Smooth muscle cell (in vitro differentiated cells): Measurements from ENCODE around the gene SLC4A5. TPM values are rescaled to one million over a fixed set of nuclear protein-coding genes. Genes with fewer than 3 reads are reported as not detected.

Source experiments
- DNase-seq: peaks from one replicate; lab custom pipeline; 2025; ENCODE audit not compliant: unreplicated experiment; lab: John Stamatoyannopoulos, UW
- H2AFZ ChIP-seq: fragments of 200-600 bp; sonication (generic); 2 replicates; pipeline ENCODE4 v1.6.0; 2016; ENCODE audit warnings: antibody characterized with exemption, low read depth, mild to moderate bottlenecking
- H3F3A ChIP-seq: fragments of 200-600 bp; sonication (generic); 2 replicates; pipeline ENCODE4 v1.6.0; 2017; ENCODE audit warnings: antibody characterized with exemption, low read depth
- H3K27ac ChIP-seq: fragments of 200-600 bp; sonication (generic); 2 replicates; pipeline ENCODE4 v1.5.1; 2016; ENCODE audit warnings: low read depth, mild to moderate bottlenecking
- H3K27me3 ChIP-seq: fragments of 200-600 bp; sonication (generic); 2 replicates; pipeline ENCODE4 v1.6.1; 2016; ENCODE audit warnings: low read depth, mild to moderate bottlenecking
- H3K36me3 ChIP-seq: fragments of 200-600 bp; sonication (generic); 2 replicates; pipeline ENCODE4 v1.5.1; 2016; ENCODE audit warnings: low read depth
- H3K4me1 ChIP-seq: fragments of 200-600 bp; sonication (generic); 2 replicates; pipeline ENCODE4 v1.5.1; 2016; ENCODE audit warnings: low read depth
- H3K4me2 ChIP-seq: fragments of 200-600 bp; sonication (generic); 2 replicates; pipeline ENCODE4 v1.6.0; 2016; ENCODE audit warnings: mild to moderate bottlenecking
- H3K4me3 ChIP-seq: fragments of 200-600 bp; sonication (generic); 2 replicates; pipeline ENCODE4 v1.5.1; 2016; ENCODE audit warnings: mild to moderate bottlenecking
- H3K79me2 ChIP-seq: fragments of 200-600 bp; sonication (generic); 2 replicates; pipeline ENCODE4 v1.6.0; 2016; ENCODE audit warnings: low read depth, mild to moderate bottlenecking
- H3K9ac ChIP-seq: fragments of 200-600 bp; sonication (generic); 2 replicates; pipeline ENCODE4 v1.6.0; 2016; ENCODE audit warnings: low read depth
- H3K9me3 ChIP-seq: fragments of 200-600 bp; sonication (generic); replicated peaks from 2 replicates; pipeline ENCODE4 v1.5.1; 2016; ENCODE audit warnings: low read depth
- H4K20me1 ChIP-seq: fragments of 200-600 bp; sonication (generic); 2 replicates; pipeline ENCODE4 v1.6.0; 2016; ENCODE audit warnings: low read depth
- WGBS: methylation state at CpG from one replicate; pipeline ENCODE4 v1.1.7; 2016; ENCODE audit warnings: low lambda C conversion rate; 5-methylcytosine and 5-hydroxymethylcytosine counted together
- polyA plus RNA-seq: library from polyadenylated mRNA; unstranded; fragments of >200 nt; fragmentation: Nextera tagmentation; extraction: Ambion mirVana; gene quantifications from 2 replicates; pipeline ENCODE4 v1.2.1, GENCODE V29; 2016
- total RNA-seq: library from RNA; depleted of rRNA; stranded (reverse); fragments of >200 nt; gene quantifications from 2 replicates; pipeline ENCODE4 v1.2.3, GENCODE V29; 2014
- TF ChIP-seq, protein P1 (sequence below): fragments of 200-600 bp; sonication (generic); IDR thresholded peaks from 2 replicates; pipeline ENCODE4 v1.5.1; 2017; ENCODE audit warnings: borderline replicate concordance, mild to moderate bottlenecking, antibody characterized with exemption; ENCODE audit not compliant: insufficient read depth, poor library complexity, severe bottlenecking

Gene SLC4A5
- total and polyA plus RNA-seq, 2 experiments from 2014 or later = 0.46 to 0.99 TPM

DNA sequence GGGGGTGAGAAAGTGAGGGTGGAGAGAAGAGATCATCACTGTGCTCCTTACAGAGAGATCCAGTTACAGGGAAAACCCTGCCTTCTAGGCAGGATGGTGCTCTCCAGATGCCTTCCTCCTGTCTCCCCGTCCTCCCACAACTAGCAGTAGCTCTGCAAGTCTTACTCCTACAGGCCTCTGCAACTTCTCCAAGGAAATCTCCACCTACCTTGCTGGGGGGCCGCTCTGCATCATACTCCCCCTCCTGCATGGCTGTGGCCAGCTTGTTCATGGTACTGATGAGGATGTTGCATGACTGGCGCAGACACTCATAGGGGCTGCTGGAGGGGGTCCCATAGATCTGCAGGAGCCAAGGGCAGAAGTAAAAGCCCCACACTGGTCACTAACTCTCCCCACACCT, 22.8 kb upstream of the SLC4A5 start:
- 100% methylated on average over 3 of the region's 3 CpGs for WGBS
- H3K79me2 ChIP-seq = no peaks in the 10 kb centered on the region
- H3K4me1 ChIP-seq = no peaks in the 10 kb centered on the region
- H2AFZ ChIP-seq = no peak overlapping the region
- H3K27ac ChIP-seq = no peak overlapping the region
- no peaks in the 10 kb centered on the region for H3K27me3 ChIP-seq
- H4K20me1 ChIP-seq = no peaks in the 10 kb centered on the region
- peaks cover 19% of the 10 kb centered on the region for H3K36me3 ChIP-seq
- DNase-seq = no peak
- TF ChIP-seq, protein P1, sequence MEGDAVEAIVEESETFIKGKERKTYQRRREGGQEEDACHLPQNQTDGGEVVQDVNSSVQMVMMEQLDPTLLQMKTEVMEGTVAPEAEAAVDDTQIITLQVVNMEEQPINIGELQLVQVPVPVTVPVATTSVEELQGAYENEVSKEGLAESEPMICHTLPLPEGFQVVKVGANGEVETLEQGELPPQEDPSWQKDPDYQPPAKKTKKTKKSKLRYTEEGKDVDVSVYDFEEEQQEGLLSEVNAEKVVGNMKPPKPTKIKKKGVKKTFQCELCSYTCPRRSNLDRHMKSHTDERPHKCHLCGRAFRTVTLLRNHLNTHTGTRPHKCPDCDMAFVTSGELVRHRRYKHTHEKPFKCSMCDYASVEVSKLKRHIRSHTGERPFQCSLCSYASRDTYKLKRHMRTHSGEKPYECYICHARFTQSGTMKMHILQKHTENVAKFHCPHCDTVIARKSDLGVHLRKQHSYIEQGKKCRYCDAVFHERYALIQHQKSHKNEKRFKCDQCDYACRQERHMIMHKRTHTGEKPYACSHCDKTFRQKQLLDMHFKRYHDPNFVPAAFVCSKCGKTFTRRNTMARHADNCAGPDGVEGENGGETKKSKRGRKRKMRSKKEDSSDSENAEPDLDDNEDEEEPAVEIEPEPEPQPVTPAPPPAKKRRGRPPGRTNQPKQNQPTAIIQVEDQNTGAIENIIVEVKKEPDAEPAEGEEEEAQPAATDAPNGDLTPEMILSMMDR = no peak
- no peak overlapping the region for H3K4me3 ChIP-seq
- H3K9ac ChIP-seq = no peak overlapping the region
- no peak overlapping the region for H3K4me2 ChIP-seq
- no peaks in the 10 kb centered on the region for H3F3A ChIP-seq
- H3K9me3 ChIP-seq = no peaks in the 10 kb centered on the region

- no peaks in the 10 kb centered on the region for H4K20me1 ChIP-seq
- no peak overlapping the region for H2AFZ ChIP-seq
- no peaks in the 10 kb centered on the region for H3K4me1 ChIP-seq
- no peak overlapping the region for H3K9ac ChIP-seq
- no peak for DNase-seq
- H3K36me3 ChIP-seq = peaks cover 30% of the 10 kb centered on the region
- H3K4me3 ChIP-seq = no peak overlapping the region
- no peaks in the 10 kb centered on the region for H3K79me2 ChIP-seq
- WGBS = 94% methylated on average over 8 of the region's 8 CpGs
- no peak overlapping the region for H3K4me2 ChIP-seq
- H3F3A ChIP-seq = no peaks in the 10 kb centered on the region
- no peaks in the 10 kb centered on the region for H3K27me3 ChIP-seq
- no peaks in the 10 kb centered on the region for H3K9me3 ChIP-seq
- TF ChIP-seq, protein P1 = no peak
- no peak overlapping the region for H3K27ac ChIP-seq
Measured at GRCh38 chr2:74364533-74365505, 21.6 kb upstream of the SLC4A5 start.

GRCh38 chr2:74361327-74361726, 18.1 kb upstream of the SLC4A5 start:
- Histone ChIP-seq H3K36me3 (peaks cover 22% of the 10 kb centered on the region), H2AFZ (no peak overlapping the region), H3K4me3 (no peak overlapping the region), H3F3A (no peaks in the 10 kb centered on the region), H3K79me2 (no peaks in the 10 kb centered on the region), H3K9me3 (no peaks in the 10 kb centered on the region), H3K9ac (no peak overlapping the region), H3K4me2 (no peak overlapping the region), H3K27me3 (no peaks in the 10 kb centered on the region), H4K20me1 (no peaks in the 10 kb centered on the region), H3K27ac (no peak overlapping the region), H3K4me1 (no peaks in the 10 kb centered on the region)
- 96% methylated on average over 11 of the region's 11 CpGs for WGBS
- DNase-seq = no peak
- TF ChIP-seq, protein P1 = no peak
